Epithelial cell of esophagus (primary cell): Measurements from ENCODE around the gene FOXRED2.

Experiments used
- DNase-seq: peaks from one replicate; pipeline ENCODE4 v3.0.0; 2010; ENCODE audit warnings: low read depth
- H3K4me3 ChIP-seq: 2 replicates; pipeline ENCODE4 v1.5.1; 2011; ENCODE audit warnings: mild to moderate bottlenecking, low read length, control low read depth
- CTCF ChIP-seq: IDR thresholded peaks from 2 replicates; pipeline ENCODE4 v1.5.1; 2011; ENCODE audit warnings: low read depth, mild to moderate bottlenecking, low read length, control low read depth, inconsistent platforms; ENCODE audit not compliant: insufficient read depth; ENCODE audit errors: missing control alignments

Gene FOXRED2

GRCh38 chr22:36497910-36498665 lies 8.8 kb downstream of the FOXRED2 start:
- DNase-seq = no peak
- no peak for TF ChIP-seq CTCF
- H3K4me3 ChIP-seq = no peak overlapping the region

GRCh38 chr22:36493690-36494110 lies 13.1 kb downstream of the FOXRED2 start:
- no peak for TF ChIP-seq CTCF
- no peak overlapping the region for H3K4me3 ChIP-seq
- DNase-seq = no peak

GRCh38 chr22:36492109-36492508 lies 14.7 kb downstream of the FOXRED2 start:
- TF ChIP-seq CTCF = no peak

GRCh38 chr22:36491155-36491554 lies 15.7 kb downstream of the FOXRED2 start:
- DNase-seq = peak; percentile 44
- TF ChIP-seq CTCF = no peak
- no peak overlapping the region for H3K4me3 ChIP-seq

More at GRCh38 chr22:36492109-36492508, 14.7 kb downstream of the FOXRED2 start:
- no peak for DNase-seq
- no peak overlapping the region for H3K4me3 ChIP-seq

GRCh38 chr22:36486619-36487384 lies 20.0 kb downstream of the FOXRED2 start:
- peak; percentile 55 for TF ChIP-seq CTCF
- no peak overlapping the region for H3K4me3 ChIP-seq
- peak; percentile 63 for DNase-seq

GRCh38 chr22:36481393-36482168 lies 25.3 kb downstream of the FOXRED2 start, which contains the start of gene TXN2:
Gene TXN2 (minus strand): TSS chr22:36481640. CDS start chr22:36480837, 803 bp downstream.
- peak within 1 kb of the TSS; percentile 69 for H3K4me3 ChIP-seq
- no peak for TF ChIP-seq CTCF
- peak; percentile 96 for DNase-seq
